T-helper 2 cell treated with Interferon-gamma antibody and Interleukin-4, amounts not matched to agents 5 μg/mL and 100 μg/mL, for 36 hours (primary cell): Measurements from ENCODE around the gene MEOX2.

Experiments
- DNase-seq: peaks from one replicate; pipeline ENCODE4 v3.0.0; 2021; ENCODE audit warnings: low spot score
- H3K27ac Mint-ChIP-seq: one replicate; pipeline ENCODE4 v1.8.0; 2021; ENCODE audit warnings: mild to moderate bottlenecking, mixed read lengths
- H3K27me3 Mint-ChIP-seq: one replicate; pipeline ENCODE4 v1.8.0; 2021; ENCODE audit warnings: low read depth, mixed read lengths
- H3K36me3 Mint-ChIP-seq: one replicate; pipeline ENCODE4 v1.8.0; 2021; ENCODE audit warnings: low read depth, mixed read lengths
- H3K4me1 Mint-ChIP-seq: one replicate; pipeline ENCODE4 v1.8.0; 2021; ENCODE audit warnings: low read depth, mixed read lengths
- H3K4me3 Mint-ChIP-seq: one replicate; pipeline ENCODE4 v1.8.0; 2022; ENCODE audit warnings: mild to moderate bottlenecking, moderate library complexity, mixed read lengths
- H3K9me3 Mint-ChIP-seq: one replicate; pipeline ENCODE4 v1.8.0; 2021; ENCODE audit warnings: mixed read lengths

MEOX2 gene

DNA sequence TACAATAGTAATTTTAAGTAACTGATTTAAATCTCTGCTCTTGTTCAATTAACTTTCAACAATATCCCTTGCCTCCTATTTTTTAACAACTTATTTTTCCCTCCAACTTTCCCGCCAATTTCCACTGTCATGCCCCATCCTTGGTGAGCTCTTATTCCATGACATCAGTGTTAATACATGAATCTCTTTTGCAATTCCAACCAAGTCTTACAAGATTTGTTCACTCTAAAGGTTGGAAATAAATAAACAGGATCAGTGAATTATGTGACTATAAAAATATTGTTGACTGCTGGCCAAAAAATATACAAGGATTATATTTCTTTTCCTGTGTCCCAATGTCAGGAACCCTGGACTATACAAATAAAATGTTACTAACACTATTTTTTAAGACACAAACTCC is 103.7 kb downstream of the MEOX2 start:
- Mint-ChIP-seq H3K27me3 (no peaks in the 10 kb centered on the region), H3K27ac (no peak overlapping the region), H3K4me3 (no peak overlapping the region), H3K9me3 (peaks cover 18% of the 10 kb centered on the region), H3K36me3 (no peaks in the 10 kb centered on the region), H3K4me1 (no peaks in the 10 kb centered on the region)
- no peak for DNase-seq

DNA sequence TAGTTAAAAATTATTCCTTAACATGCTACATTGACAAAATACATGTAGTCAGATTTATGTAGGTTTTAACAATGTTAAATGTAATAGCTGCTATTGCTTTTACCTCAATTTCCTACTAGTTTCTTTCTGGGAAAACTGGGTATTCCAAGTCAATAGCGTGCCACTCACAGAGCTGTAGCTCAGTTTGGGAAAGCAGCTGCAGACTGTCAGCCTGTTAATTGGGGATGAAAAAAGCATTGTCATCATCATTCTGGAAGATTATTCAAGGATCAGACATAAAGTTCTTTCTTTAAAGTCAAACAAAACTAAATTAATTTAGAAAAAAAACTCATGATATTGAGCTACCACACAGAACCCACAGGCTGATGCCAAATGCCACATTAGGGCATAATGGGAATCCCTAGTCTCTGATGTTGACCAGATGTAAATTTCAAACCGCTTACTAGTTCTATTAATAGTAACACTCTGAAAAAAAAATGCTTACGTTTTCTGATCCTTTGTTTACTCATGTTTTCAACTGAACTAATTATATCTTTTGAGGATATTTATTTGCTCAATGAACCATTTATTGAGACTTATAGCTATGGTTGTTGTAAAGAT is 105.0 kb downstream of the MEOX2 start:
- H3K36me3 Mint-ChIP-seq = no peaks in the 10 kb centered on the region
- H3K27me3 Mint-ChIP-seq = no peaks in the 10 kb centered on the region
- peaks cover 23% of the 10 kb centered on the region for H3K9me3 Mint-ChIP-seq
- DNase-seq = no peak
- no peak overlapping the region for H3K4me3 Mint-ChIP-seq
- H3K27ac Mint-ChIP-seq = no peak overlapping the region
- H3K4me1 Mint-ChIP-seq = no peaks in the 10 kb centered on the region

DNA sequence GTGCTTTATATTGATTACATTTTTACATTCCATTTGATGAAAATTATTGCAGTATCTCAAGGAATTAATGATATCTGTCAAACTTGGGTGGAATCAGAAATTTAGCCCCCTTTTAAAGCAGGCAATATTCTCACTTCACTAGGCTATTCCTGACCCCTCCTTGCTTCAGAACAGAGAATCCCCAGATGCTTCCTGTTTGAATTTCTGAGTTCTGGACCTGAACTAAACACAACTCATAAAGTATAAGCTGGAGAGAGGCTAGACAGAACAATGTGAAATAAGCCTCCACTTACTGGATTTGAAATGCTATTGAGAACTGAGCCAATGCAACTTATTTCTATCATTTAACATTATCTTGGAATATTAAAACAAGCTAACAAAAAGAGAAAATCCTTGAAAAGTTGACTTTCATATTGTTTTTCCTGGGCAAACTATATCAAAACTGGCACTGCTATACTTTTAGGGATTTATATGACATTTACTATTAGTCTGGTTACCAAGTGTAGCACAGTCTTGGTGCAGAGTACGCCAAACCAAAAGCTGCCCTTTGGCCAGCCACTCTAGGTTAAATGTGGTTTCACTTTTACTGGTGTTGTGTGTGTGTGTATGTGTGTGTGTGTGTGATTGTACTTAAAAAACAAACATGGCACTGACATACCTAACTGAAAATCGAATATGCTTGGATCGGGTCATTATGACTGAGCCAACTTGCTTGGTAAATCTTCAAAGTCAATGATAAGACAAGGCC is 105.7 kb downstream of the MEOX2 start:
- Mint-ChIP-seq H3K36me3 (no peaks in the 10 kb centered on the region), H3K27ac (no peak overlapping the region), H3K4me3 (no peak overlapping the region), H3K4me1 (no peaks in the 10 kb centered on the region), H3K27me3 (no peaks in the 10 kb centered on the region), H3K9me3 (peaks cover 23% of the 10 kb centered on the region)
- no peak for DNase-seq

DNA sequence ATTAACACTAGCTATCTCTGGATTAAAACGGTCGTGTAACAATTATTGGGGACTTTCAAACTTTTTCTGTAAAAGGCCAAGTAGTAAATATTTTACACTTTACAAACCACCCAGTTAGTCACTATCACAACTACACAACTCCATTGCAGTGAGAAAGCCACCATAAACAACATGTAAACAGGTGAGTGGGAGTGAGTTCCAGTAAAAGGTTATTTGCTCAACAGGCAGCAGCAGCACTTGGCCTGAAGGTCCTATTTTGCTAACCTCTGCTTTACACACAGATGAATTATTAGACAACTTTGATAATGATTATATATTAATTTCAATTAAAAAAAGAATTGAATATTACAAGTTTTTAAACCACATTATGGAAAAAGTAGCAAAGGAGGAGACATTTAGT is 108.9 kb downstream of the MEOX2 start:
- no peak overlapping the region for H3K27ac Mint-ChIP-seq
- no peaks in the 10 kb centered on the region for H3K4me1 Mint-ChIP-seq
- no peaks in the 10 kb centered on the region for H3K36me3 Mint-ChIP-seq
- peaks cover 25% of the 10 kb centered on the region for H3K9me3 Mint-ChIP-seq
- H3K4me3 Mint-ChIP-seq = no peak overlapping the region
- DNase-seq = no peak
- H3K27me3 Mint-ChIP-seq = no peaks in the 10 kb centered on the region

DNA sequence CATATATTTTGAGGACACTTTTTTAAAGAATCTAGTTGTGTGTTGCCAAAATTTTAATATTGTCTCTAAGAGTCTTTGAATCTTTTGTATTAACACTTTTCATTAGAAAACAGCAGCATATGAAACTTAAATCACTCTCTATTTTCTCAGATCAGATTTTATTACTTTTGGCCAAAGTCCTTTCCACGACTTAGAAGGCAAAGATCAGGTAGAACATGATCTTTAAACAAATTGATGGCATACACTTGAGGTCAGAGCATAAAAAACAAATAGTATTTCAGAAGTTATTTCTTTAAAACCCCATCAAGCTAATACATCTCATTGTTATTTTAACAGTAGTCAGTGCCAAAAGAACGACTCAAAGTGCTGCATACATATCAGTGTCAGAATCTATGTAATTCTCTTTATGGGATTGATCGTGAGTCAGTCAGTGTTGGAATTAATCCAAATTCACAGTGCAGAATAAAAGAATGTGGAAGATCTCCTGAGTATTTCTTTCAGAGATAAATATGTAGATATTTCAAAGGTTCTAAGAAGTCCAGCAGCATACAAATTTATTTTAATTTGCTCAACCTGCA is 115.1 kb downstream of the MEOX2 start:
- Mint-ChIP-seq H3K27me3 (no peaks in the 10 kb centered on the region), H3K4me3 (no peak overlapping the region), H3K27ac (no peak overlapping the region), H3K36me3 (no peaks in the 10 kb centered on the region), H3K4me1 (no peaks in the 10 kb centered on the region), H3K9me3 (peaks cover 31% of the 10 kb centered on the region)
- no peak for DNase-seq

DNA sequence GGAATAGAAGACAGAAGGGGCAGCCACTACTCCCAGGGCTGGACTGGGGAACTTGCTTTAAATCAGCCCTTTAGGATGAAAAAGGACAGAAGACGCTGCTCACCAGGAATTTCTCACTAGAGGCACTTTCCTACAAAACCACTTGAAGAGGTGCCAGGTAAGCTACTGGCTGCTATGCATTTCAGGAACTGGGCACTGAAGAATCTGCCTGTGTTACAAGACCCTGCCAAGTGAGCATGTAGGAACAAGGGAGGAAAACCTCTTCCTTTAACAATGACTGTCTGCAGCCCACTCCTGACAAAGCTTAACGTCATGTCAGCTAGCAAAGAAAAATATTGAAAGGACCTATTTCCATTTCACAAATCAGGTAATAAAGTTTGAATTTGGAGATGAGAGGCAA is 118.8 kb downstream of the MEOX2 start:
- Mint-ChIP-seq H3K27me3 (no peaks in the 10 kb centered on the region), H3K9me3 (peaks cover 22% of the 10 kb centered on the region), H3K27ac (no peak overlapping the region), H3K36me3 (no peaks in the 10 kb centered on the region), H3K4me1 (no peaks in the 10 kb centered on the region), H3K4me3 (no peak overlapping the region)
- DNase-seq = no peak

DNA sequence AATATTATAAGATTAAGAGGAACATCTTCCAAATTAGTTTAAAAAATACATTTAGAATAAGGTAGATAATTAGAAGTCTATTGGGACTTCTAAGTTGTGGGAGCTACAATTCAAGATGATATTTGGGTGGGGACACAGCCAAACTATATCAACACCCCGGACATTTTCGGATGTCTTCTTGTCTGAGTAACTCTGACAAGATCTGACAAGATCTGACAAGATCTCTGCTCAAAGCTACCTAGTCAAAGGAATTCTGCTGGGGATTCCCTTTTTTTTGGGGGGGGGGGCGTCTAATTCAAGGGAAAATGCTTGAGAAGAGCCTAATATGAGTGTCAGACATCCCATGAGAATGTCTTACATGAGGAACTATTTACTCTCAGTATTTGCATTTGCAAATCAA is 119.4 kb downstream of the MEOX2 start:
- no peaks in the 10 kb centered on the region for H3K27me3 Mint-ChIP-seq

DNA sequence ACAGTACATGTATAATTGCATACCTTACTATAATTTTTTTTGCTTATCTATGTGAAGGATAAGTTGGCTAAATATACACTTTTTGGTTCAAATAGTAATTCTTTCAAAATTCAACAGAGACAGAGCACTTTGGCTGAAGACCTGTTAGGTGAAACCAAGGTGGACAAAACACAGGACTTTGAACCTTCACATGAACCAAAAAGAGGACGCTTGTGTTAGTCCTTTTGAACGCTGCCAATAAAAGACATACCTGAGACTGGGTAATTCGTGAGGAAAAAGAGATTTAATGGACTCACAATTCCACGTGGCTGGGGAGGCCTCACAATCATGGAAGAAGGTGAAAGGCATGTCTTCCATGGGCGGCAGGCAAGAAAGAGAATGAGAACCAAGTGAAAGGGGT is 120.0 kb downstream of the MEOX2 start:
- Mint-ChIP-seq H3K27ac (no peak overlapping the region), H3K9me3 (peaks cover 18% of the 10 kb centered on the region), H3K4me3 (no peak overlapping the region), H3K36me3 (no peaks in the 10 kb centered on the region), H3K27me3 (no peaks in the 10 kb centered on the region), H3K4me1 (no peaks in the 10 kb centered on the region)
- DNase-seq = no peak

More for the DNA sequence above, 119.4 kb downstream of the MEOX2 start:
- Mint-ChIP-seq H3K4me1 (no peaks in the 10 kb centered on the region), H3K9me3 (peaks cover 22% of the 10 kb centered on the region), H3K27ac (no peak overlapping the region), H3K36me3 (no peaks in the 10 kb centered on the region), H3K4me3 (no peak overlapping the region)
- DNase-seq = no peak

DNA sequence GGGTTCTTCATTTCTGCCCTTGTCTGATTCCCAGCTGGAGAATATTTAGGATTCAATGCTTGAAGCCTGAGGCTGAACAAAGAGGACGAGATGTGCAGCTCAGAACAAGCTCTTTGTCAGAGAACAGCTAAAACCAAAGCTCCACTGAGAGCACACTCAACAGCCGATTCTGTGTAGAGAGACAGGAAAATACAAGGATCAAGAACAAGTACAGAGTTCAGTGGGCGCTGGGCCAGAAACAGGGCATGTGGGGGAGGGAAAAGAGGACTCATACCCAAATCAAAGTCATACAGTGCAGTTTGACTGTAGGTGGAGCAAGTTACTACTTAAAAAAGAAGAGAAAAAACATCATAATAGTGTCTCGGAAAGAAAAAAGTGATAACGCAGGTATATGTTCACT is 124.6 kb downstream of the MEOX2 start, which contains the start of gene AGMO:
Gene AGMO (minus strand): TSS at position 181 of the 400 bp plus-strand sequence.
- Mint-ChIP-seq H3K9me3 (peaks cover 6% of the 10 kb centered on the region), H3K36me3 (no peaks in the 10 kb centered on the region), H3K27me3 (no peaks in the 10 kb centered on the region), H3K4me3 (no peak within 1 kb of the TSS), H3K27ac (no peak within 1 kb of the TSS), H3K4me1 (no peaks in the 10 kb centered on the region)
- DNase-seq = no peak
